K562 (cell line): Measurements from ENCODE around the gene NPIPB6.

Experiments used
- DPF2 ChIP-seq: fragments of 450-650 bp; IDR thresholded peaks from 2 replicates; pipeline ENCODE4 v1.6.1; 2016
- HCFC1 ChIP-seq: IDR thresholded peaks from 2 replicates; pipeline ENCODE4 v1.6.1; 2012; ENCODE audit warnings: low read depth, low read length, improper control_type of control experiment
- NRF1 ChIP-seq, 2 experiments: fragments of 450-650 bp; IDR thresholded peaks in 1 of 2; conservative IDR thresholded peaks in 1 of 2; 2 replicates each; pipeline ENCODE4 v1.6.1; 2014; ENCODE audit warnings: mild to moderate bottlenecking in 2 of 2
- RFX7 ChIP-seq: fragments of 250-450 bp; sonication (Bioruptor Pico); IDR thresholded peaks from 2 replicates; pipeline ENCODE4 v1.5.1; 2021; ENCODE audit warnings: mild to moderate bottlenecking
- ZNF12 ChIP-seq: sonication (generic); formaldehyde crosslinking; IDR thresholded peaks from 2 replicates; pipeline ENCODE4 v1.4.0; 2020; ENCODE audit warnings: mild to moderate bottlenecking, missing genetic modification reagents
- ZNF232 ChIP-seq: sonication (generic); formaldehyde crosslinking; IDR thresholded peaks from 2 replicates; pipeline ENCODE4 v1.8.0; 2022; ENCODE audit warnings: mild to moderate bottlenecking, missing genetic modification reagents
- TF ChIP-seq, protein P1 (sequence below): sonication (generic); formaldehyde crosslinking; IDR thresholded peaks from 2 replicates; pipeline ENCODE4 v1.8.0; 2022; ENCODE audit warnings: missing genetic modification reagents, mild to moderate bottlenecking, borderline replicate concordance
- TF ChIP-seq, protein P2 (sequence below), 3 experiments: IDR thresholded peaks in 2 of 3; conservative IDR thresholded peaks in 1 of 3; 2 replicates each; pipeline ENCODE4 v1.5.1; 2011 to 2012; ENCODE audit warnings: low read length in 3 of 3, mild to moderate bottlenecking in 3 of 3, control low read depth in 2 of 3, improper control_type of control experiment in 1 of 3, inconsistent platforms in 1 of 3, low read depth in 1 of 3, mixed read lengths in 1 of 3, moderate library complexity in 1 of 3; ENCODE audit not compliant: insufficient read depth in 2 of 3

DNA sequence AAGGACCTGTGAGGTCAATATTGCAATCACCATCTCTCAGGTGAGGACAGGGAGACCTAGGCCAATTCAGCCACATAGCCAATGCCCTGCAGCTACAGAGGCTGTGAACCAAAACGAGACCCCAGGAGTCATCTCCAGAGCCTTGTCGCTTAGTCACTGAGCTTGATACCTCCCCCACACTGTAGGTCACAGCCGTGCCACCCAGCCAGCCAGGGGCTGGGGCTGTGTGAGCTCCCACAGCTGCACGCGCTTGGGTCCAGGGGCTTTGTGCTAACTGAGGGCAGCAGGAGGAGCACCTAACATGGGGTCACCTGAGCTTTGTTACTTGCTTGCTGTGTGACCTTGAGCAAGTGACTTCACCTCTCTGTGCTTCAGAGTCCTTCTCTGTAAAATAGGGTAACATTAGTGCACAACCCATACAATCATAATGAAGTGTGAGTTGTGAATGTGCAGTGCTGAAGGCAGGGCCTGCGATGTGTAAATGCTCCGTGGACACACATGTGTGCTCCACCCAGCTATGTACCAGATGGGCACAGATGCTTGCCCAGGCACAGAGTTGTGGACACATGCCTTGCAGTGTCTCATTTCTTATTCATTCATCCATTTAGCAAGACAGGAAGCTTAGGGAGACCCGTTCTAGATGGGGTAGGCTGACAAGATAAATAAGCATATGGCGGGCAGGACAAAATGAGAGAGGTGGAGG lies 45.1 kb downstream of the NPIPB6 start:
- TF ChIP-seq RFX7 (CRISPR knock-in tag) (no peak), ZNF12 (no peak), DPF2 (no peak), NRF1 (conservative IDR thresholded peaks at IDR 0.05 in 1 of 2, IDR thresholded peaks at IDR 0.05 in 1 of 2) (no peak), HCFC1 (no peak), ZNF232 (no peak)
- TF ChIP-seq, protein P1, sequence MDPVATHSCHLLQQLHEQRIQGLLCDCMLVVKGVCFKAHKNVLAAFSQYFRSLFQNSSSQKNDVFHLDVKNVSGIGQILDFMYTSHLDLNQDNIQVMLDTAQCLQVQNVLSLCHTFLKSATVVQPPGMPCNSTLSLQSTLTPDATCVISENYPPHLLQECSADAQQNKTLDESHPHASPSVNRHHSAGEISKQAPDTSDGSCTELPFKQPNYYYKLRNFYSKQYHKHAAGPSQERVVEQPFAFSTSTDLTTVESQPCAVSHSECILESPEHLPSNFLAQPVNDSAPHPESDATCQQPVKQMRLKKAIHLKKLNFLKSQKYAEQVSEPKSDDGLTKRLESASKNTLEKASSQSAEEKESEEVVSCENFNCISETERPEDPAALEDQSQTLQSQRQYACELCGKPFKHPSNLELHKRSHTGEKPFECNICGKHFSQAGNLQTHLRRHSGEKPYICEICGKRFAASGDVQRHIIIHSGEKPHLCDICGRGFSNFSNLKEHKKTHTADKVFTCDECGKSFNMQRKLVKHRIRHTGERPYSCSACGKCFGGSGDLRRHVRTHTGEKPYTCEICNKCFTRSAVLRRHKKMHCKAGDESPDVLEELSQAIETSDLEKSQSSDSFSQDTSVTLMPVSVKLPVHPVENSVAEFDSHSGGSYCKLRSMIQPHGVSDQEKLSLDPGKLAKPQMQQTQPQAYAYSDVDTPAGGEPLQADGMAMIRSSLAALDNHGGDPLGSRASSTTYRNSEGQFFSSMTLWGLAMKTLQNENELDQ (CRISPR knock-in tag): no peak
- TF ChIP-seq, protein P2, sequence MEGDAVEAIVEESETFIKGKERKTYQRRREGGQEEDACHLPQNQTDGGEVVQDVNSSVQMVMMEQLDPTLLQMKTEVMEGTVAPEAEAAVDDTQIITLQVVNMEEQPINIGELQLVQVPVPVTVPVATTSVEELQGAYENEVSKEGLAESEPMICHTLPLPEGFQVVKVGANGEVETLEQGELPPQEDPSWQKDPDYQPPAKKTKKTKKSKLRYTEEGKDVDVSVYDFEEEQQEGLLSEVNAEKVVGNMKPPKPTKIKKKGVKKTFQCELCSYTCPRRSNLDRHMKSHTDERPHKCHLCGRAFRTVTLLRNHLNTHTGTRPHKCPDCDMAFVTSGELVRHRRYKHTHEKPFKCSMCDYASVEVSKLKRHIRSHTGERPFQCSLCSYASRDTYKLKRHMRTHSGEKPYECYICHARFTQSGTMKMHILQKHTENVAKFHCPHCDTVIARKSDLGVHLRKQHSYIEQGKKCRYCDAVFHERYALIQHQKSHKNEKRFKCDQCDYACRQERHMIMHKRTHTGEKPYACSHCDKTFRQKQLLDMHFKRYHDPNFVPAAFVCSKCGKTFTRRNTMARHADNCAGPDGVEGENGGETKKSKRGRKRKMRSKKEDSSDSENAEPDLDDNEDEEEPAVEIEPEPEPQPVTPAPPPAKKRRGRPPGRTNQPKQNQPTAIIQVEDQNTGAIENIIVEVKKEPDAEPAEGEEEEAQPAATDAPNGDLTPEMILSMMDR (IDR thresholded peaks at IDR 0.05 in 2 of 3, conservative IDR thresholded peaks at IDR 0.05 in 1 of 3; ENCODE audit: insufficient read depth in 2 of 3, low read depth in 1 of 3, low read length in 3 of 3): no peak
